Testis (tissue), 2 donors: ENCODE results near the gene MS4A5.

ENCODE experiments used
- CTCF ChIP-seq, 3 experiments: fragments of 450-650 bp in 2 of 3; fragments of 200-600 bp in 1 of 3; sonication (generic) in 1 of 3; IDR thresholded peaks; one replicate each; pipeline ENCODE4 v1.5.1; 2016 to 2019; ENCODE audit warnings: antibody characterized with exemption in 3 of 3, mild to moderate bottlenecking in 2 of 3, moderate library complexity in 1 of 3
- POLR2A ChIP-seq: fragments of 450-650 bp; IDR thresholded peaks from one replicate; pipeline ENCODE4 v1.6.1; 2017; ENCODE audit warnings: antibody characterized with exemption, mild to moderate bottlenecking, moderate library complexity

GRCh38 chr11:60482361-60482760 lies 53.0 kb downstream of the MS4A5 start:
- no peak for TF ChIP-seq CTCF (IDR thresholded peaks at IDR 0.05)
- no peak for TF ChIP-seq POLR2A
